ENCODE data around the gene AMOTL1. TPM values are rescaled to one million over a fixed set of nuclear protein-coding genes. Genes with fewer than 3 reads are reported as not detected.
A peak's percentile ranks its signal among the peaks of the same experiment; 100 is the strongest.

The AMOTL1 gene
- total and polyA plus RNA-seq, 11 donors: 6.2 to 76.0 (median 50.9) TPM

DNA sequence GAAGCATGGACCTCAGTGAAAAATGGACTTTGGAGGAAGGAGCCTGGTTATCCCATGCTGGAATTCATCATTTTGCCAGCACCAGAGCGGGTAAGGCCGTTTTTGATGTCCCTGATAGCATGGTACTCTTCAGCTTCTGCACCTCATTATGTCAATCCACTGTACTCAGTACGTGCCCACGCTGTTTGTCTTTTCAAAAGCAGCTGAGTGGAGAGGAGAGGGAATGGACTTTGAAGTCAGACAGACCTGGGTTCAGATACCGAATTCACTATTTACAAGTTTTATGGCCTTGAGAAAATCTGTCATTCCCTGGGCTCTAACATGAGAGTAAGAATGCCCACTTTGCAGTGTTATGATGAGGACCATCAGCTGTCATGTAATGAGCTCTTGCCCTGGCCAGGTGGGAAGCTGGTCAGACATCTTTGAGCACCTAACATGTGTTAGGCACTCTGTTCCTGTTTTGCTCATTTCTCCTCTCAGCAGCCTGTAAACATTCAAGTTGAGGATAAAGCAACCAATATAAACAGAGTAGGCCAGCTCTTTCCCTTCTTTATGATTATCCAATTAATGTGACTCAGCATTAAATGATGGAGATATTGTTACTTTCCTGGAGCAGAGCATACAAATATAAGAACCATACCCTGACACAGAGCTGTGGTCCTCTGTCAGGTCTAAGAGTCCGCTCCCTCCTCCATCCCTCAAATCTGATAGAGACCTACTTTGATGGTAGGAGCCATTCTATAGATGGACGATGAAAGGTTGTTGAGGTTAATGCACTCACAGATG is 39.0 kb upstream of the AMOTL1 start:
- H3K36me3 ChIP-seq: peaks cover 0 to 3% (median 0%) of the 10 kb centered on the region in 9 donors
- H3K27ac ChIP-seq: no peak overlapping the region
- WGBS, 4 donors: 88 to 96% (median 93%) methylated on average over 7 of the region's 7 CpGs
- DNase-seq: no peak
- intact Hi-C loops (cut with DNase I): no loop called here
- H3K4me1 ChIP-seq: peaks cover 0 to 37% (median 23%) of the 10 kb centered on the region in 12 donors
- TF ChIP-seq, protein P1, sequence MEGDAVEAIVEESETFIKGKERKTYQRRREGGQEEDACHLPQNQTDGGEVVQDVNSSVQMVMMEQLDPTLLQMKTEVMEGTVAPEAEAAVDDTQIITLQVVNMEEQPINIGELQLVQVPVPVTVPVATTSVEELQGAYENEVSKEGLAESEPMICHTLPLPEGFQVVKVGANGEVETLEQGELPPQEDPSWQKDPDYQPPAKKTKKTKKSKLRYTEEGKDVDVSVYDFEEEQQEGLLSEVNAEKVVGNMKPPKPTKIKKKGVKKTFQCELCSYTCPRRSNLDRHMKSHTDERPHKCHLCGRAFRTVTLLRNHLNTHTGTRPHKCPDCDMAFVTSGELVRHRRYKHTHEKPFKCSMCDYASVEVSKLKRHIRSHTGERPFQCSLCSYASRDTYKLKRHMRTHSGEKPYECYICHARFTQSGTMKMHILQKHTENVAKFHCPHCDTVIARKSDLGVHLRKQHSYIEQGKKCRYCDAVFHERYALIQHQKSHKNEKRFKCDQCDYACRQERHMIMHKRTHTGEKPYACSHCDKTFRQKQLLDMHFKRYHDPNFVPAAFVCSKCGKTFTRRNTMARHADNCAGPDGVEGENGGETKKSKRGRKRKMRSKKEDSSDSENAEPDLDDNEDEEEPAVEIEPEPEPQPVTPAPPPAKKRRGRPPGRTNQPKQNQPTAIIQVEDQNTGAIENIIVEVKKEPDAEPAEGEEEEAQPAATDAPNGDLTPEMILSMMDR (IDR thresholded peaks at IDR 0.05): no peak
- TF ChIP-seq POLR2A (IDR thresholded peaks at IDR 0.05): no peak
- H3K27me3 ChIP-seq: no peaks in the 10 kb centered on the region
- H3K9me3 ChIP-seq: no peaks in the 10 kb centered on the region
- H3K4me3 ChIP-seq: no peak overlapping the region
- ATAC-seq: no peak

DNA sequence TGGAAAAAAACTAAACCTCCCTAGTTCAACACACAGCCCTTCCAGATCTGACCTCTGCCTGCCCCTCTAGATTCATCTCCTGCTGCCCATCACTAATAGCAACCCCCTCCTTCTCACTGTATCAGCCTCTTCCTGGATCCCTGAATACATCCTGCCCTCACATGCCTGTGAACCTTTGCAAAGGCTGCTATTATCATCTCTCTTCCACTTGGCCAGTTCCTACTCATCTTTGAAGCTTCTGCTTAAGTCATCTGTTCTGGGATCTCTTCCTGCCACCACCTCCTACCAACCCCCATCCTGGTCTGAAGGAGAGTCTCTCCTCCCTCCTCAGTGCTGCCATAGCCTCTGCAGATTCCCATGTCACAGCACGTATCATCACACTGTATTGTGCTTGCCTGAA is 38.0 kb upstream of the AMOTL1 start:
- DNase-seq: no peak
- WGBS, 4 donors: 60 to 93% (median 81%) methylated on average over 1 of the region's 1 CpG
- intact Hi-C loops (cut with DNase I): loop anchor here in 3 of 10 donors (5.0 to 10.0 kb wide), 3 partner anchors 37 to 105 kb away; partner anchors contain the start of gene AMOTL1 (in 1 of the 3)

DNA sequence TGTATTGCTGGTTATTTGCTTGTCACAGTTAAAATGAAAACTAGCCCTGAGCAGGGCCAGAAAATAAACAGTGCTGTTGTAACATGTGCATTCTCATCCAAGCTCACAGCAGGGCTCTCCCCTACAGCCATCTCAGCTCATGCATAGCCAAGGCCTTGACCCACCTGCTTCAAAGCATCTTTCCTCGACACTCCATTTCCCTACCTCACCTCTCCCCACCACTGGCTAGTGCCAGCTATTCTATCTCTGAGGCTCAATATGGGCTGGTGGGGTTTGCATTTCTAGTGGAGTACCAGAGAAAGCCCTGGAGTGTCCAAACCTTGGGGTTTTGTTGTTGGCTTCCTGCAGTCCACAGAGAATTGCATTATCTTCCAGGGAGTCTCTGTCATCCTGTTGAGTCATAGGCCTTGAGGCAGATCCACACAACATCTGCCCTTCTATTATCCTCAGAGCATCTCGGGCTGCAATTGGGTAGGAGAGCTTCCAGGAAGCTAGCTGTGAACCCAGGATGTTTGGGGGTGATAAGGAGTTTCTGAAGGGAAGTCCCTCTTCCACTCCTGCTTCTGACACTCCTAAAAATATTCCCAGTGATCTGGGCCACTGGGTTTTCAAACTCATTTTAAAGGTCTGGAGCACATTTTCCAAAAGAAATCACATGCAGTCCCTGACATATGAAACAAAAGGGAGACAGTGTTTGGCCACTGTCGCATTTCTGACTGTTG is 36.1 kb upstream of the AMOTL1 start:
- peaks cover 0 to 3% (median 0%) of the 10 kb centered on the region in 9 donors for H3K36me3 ChIP-seq
- 43 to 54% (median 53%) methylated on average over 3 of the region's 3 CpGs for WGBS, 4 donors
- TF ChIP-seq POLR2A (IDR thresholded peaks at IDR 0.05): no peak
- TF ChIP-seq, protein P1 (IDR thresholded peaks at IDR 0.05): no peak
- H3K4me3 ChIP-seq: no peak overlapping the region
- intact Hi-C loops (cut with DNase I): loop anchor here in 3 of 10 donors (5.0 to 10.0 kb wide), 3 partner anchors 35 to 107 kb away; partner anchors contain the start of gene AMOTL1 (in 1 of the 3)
- no peaks in the 10 kb centered on the region for H3K9me3 ChIP-seq
- H3K4me1 ChIP-seq: peaks cover 0 to 39% (median 28%) of the 10 kb centered on the region in 12 donors
- no peaks in the 10 kb centered on the region for H3K27me3 ChIP-seq
- ATAC-seq (peak; percentile 57 to 90 (median 84)), DNase-seq (peak in 3 of 5 donors; percentile 26 to 48 (median 42))
- H3K27ac ChIP-seq: peak overlapping the region; percentile 46 to 86 (median 80)

More for the DNA sequence above, 38.0 kb upstream of the AMOTL1 start:
- H3K4me3 ChIP-seq: no peak overlapping the region
- ATAC-seq: no peak
- TF ChIP-seq, protein P1 (IDR thresholded peaks at IDR 0.05): no peak
- TF ChIP-seq POLR2A (IDR thresholded peaks at IDR 0.05): no peak
- peaks cover 0 to 40% (median 28%) of the 10 kb centered on the region in 12 donors for H3K4me1 ChIP-seq
- H3K36me3 ChIP-seq: peaks cover 0 to 3% (median 0%) of the 10 kb centered on the region in 9 donors
- no peaks in the 10 kb centered on the region for H3K27me3 ChIP-seq
- no peaks in the 10 kb centered on the region for H3K9me3 ChIP-seq
- H3K27ac ChIP-seq: no peak overlapping the region
